ENCODE results near the gene EPHA3.

EPHA3 gene

DNA sequence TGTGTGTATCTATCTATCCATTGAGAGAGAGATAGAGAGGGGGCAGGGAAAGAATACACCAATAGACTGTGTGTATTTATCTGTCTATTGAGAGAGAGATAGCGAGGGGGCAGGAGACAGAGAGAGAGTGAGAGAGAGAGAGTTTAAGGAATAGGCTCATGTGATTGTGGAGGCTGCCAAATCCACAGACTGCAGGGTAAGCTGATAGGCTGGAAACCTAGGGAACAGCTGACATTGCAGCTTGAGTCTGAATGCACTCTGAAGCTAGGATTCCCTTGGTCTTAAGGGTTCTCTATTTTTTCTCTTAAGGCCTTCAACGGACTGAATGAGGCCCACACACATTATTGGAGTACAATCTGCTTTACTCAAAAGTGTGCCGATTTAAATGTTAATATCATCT lies 255.8 kb downstream of the EPHA3 start:
- no peak overlapping the region for H3K4me3 ChIP-seq (ENCODE audit: low read length)
- TF ChIP-seq ZNF274 (IDR thresholded peaks at IDR 0.05; ENCODE audit: low read depth, low read length): no peak

DNA sequence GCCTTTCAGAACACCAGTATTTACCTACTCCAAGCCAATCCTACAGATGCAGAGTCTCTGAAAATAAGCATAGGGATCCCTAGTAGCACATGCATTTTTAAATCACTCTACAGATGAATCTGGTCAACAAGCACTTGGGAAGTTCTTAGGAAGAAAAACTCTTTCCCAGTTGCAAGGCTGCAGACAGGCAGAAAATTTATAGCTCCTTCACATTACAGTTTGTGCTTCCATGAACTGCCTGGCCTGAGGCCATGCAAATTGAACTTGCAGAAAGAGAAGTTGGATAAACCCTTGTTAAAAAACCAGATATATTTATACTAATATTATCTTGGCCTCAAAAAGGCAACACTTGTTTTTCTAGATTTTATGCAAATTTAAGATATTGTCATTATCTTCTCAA lies 256.9 kb downstream of the EPHA3 start:
- TF ChIP-seq ZNF274 (IDR thresholded peaks at IDR 0.05; ENCODE audit: low read depth, low read length): no peak
- H3K4me3 ChIP-seq (ENCODE audit: low read length): no peak overlapping the region

DNA sequence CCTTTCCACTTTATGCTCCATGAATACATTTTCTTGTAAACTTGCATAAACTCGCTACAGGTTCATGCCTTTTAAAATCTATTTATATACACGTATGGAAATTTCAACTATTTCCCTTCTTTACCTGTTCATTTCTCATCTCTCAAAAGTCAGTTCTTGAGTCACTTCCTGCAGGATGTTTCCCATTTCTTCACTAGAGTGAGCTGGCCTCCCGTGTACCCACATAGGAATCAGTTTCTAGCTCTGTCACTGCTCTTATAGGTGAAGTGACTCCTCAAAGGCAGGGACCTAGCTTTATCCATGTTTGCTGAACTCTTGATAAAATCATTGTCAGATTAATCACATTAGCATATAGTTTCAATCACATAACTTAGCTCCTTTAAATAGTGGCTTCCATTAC lies 259.7 kb downstream of the EPHA3 start:
- no peak overlapping the region for H3K4me3 ChIP-seq (ENCODE audit: low read length)
- no peak for TF ChIP-seq ZNF274 (IDR thresholded peaks at IDR 0.05; ENCODE audit: low read depth, low read length)

DNA sequence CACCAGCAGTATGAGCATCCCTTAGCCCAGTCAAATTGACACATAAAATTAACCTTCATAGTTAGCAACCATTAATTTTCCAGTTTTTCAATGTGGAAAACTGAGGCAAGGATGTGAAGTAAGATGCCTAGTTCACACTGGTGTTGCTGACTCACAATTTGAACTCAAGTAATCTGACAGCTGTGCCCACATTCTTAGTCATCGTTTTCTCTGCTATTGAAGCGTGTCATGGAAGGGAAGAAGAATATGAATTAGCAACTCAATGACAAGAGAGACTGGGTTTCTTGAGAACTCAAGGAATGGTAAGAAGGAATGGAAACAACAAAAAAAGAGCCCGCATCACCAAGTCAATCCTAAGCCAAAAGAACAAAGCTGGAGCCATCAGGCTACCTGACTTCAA lies 261.4 kb downstream of the EPHA3 start:
- H3K4me3 ChIP-seq (ENCODE audit: low read length): no peak overlapping the region
- no peak for TF ChIP-seq ZNF274 (IDR thresholded peaks at IDR 0.05; ENCODE audit: low read depth, low read length)

DNA sequence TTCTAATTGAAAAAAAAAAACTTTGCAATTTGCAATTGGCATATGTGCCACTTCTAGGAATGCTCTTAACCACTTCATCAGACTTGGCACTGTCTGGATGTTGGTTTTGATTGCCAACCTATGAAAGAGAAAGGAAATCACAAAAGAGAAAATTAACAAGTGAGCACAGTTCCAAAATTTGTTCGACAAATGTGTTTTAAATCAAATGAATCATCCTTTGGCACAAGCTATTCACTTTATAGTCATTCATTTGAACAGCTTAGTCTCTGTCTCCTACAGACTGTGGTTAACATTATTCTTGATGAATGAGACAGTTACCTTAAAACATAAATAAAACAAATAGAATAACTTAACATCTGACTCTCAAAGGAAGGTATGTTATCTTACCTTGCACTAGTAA lies 265.0 kb downstream of the EPHA3 start:
- no peak overlapping the region for H3K4me3 ChIP-seq (ENCODE audit: low read length)
- no peak for TF ChIP-seq ZNF274 (IDR thresholded peaks at IDR 0.05; ENCODE audit: low read depth, low read length)

DNA sequence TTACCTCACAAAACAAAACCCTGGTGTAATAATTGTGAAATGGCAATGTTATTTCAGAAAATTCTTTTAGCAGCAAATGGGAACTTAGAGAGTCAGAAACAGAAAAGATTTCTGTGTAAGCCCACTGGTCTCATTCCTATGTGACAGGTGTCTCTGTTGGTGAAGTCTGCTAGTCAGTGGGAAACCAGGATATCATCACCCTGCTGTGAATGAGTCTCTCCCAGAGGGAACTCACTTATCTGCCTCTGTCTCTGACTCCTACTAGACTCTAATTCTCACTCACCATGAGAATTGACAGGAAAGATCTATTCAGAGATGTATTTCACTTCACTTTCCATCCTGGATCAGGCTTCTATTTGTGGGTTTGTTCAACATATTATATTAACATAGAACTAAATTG lies 266.0 kb downstream of the EPHA3 start:
- H3K4me3 ChIP-seq (ENCODE audit: low read length): no peak overlapping the region
- TF ChIP-seq ZNF274 (IDR thresholded peaks at IDR 0.05; ENCODE audit: low read depth, low read length): no peak

DNA sequence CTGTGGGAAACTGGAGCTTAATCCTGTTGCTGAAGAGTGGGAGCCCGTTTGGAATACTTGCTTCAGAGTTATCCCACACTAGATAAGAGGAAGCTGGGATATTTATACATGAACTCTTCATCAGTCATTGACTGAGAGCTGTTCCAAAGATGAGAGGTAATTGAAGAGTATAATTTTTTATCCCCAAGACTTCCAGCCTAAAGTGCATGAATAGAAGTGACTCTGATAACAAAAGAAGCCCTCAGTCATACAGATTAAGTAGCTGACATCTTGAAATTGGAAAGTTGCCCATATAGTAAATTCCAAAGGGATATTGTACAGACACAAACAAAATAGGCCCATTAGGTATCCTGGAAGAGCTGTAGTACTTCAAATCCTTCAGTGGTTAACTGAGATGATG lies 268.0 kb downstream of the EPHA3 start:
- TF ChIP-seq ZNF274 (IDR thresholded peaks at IDR 0.05; ENCODE audit: low read depth, low read length): no peak
- no peak overlapping the region for H3K4me3 ChIP-seq (ENCODE audit: low read length)

DNA sequence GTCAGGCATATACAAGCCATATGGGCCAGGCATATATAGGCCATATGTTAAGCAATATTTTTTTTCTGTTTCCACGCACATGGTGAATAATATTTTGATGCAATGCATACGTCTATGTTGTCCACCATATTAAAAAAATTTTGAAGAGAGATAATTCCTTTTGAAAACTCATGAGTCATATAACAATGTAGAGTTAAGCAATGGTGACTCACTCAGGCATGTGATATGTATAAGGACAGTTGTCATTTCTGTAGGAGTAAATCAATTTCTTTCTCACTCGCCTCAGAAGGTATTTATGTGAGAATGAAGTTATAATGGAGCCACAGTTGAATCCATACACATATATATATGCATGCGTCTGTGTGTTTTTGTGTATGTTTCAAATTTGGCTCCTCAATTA lies 272.6 kb downstream of the EPHA3 start:
- TF ChIP-seq ZNF274 (IDR thresholded peaks at IDR 0.05; ENCODE audit: low read depth, low read length): no peak
- no peak overlapping the region for H3K4me3 ChIP-seq (ENCODE audit: low read length)

DNA sequence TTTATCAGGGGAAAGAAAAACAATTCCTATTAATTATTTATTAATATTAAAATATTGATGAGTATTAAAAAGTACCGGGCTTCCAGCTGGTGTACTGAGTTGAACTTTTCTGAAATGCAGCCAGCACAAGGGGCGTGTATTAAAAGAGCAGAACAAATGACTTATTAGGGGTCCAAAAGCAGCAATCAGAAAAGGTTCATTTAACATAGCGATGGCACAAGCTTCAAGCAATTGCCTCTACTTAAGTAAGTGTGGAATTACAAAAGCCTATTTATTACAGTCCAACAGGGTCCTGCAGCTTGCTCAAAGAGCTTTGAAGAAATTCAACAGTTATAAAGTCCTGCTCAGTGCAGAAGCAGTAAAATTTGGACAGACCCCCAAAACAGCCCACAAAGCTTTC lies 285.6 kb downstream of the EPHA3 start:
- H3K4me3 ChIP-seq (ENCODE audit: low read length): no peak overlapping the region
- no peak for TF ChIP-seq ZNF274 (IDR thresholded peaks at IDR 0.05; ENCODE audit: low read depth, low read length)

DNA sequence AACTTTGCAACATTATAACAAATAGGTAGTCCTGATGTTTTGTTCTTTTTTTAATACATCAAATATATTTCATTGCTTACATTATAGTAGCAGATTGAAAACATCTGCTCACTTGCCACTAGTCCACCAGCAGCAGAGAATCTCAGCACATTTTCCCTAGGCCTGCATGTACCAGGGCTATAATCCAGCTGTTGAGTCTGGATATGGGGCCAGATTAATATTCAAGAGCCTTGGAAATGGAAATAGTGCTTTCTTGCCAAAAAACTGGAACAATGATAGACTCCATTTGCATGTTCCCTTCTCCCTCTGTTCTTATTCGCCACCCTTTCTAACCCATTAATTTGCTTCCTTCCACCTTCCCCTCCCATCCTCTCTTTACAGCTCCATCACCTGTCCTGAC lies 288.0 kb downstream of the EPHA3 start:
- TF ChIP-seq ZNF274 (IDR thresholded peaks at IDR 0.05; ENCODE audit: low read depth, low read length): no peak
- H3K4me3 ChIP-seq (ENCODE audit: low read length): no peak overlapping the region

DNA sequence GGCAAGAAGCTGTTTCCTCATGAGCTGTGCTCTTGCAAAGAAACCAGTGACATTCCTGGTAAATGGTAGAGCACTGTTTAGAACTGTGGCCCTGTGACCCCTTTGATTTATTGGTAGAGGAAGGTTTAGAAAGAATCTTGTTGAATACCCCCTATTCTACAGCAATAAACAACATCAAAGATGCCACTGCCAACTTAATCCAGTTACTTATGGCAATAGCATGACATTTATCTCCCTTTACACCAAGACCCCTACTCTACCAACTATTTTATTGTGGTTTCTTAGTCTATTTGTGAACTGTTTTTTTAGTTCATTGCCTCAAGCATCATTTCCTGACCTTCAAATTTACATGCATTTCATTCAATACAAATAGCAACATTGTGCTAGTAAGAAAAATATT lies 288.6 kb downstream of the EPHA3 start:
- TF ChIP-seq ZNF274 (IDR thresholded peaks at IDR 0.05; ENCODE audit: low read depth, low read length): no peak
- H3K4me3 ChIP-seq (ENCODE audit: low read length): no peak overlapping the region

DNA sequence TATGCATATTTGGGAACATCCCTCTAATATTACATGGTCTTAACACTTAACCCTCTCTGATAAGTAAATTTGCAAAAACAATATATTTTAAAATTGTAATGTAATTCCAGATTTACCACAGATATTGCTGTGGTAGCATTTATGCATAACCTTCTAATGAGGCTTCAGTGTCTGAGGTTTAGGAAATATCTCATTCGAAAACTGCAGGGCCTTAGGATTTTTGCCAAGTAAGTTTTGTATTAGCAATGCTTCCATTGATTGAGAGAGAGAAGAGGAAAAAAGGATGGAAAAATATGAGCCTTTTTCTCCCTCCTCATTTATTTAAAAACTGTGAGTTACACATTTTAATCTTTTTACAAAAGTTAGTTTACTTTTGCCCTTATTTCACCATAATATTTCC lies 294.6 kb downstream of the EPHA3 start:
- no peak overlapping the region for H3K4me3 ChIP-seq (ENCODE audit: low read length)
- TF ChIP-seq ZNF274 (IDR thresholded peaks at IDR 0.05; ENCODE audit: low read depth, low read length): no peak

DNA sequence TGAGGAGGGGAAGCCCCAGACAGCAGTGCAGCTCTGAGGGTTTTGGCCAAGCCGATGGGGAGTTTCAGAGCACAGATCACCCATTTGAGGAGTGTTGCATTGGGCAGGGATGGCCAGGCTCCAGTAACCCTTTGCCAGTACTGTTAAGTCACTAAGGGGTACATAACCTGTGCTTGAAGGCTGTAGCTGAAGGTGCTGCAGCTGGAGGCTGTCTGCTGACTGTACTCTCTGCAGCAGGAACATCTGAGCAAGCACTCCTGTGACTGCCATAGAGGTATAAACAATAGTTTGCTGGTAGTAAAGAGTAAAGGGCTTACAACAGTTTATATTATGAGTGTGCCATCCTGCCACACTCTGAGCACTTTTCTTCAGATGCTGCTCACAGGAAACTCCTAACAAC lies 297.8 kb downstream of the EPHA3 start:
- TF ChIP-seq ZNF274 (IDR thresholded peaks at IDR 0.05; ENCODE audit: low read depth, low read length): no peak
- no peak overlapping the region for H3K4me3 ChIP-seq (ENCODE audit: low read length)

DNA sequence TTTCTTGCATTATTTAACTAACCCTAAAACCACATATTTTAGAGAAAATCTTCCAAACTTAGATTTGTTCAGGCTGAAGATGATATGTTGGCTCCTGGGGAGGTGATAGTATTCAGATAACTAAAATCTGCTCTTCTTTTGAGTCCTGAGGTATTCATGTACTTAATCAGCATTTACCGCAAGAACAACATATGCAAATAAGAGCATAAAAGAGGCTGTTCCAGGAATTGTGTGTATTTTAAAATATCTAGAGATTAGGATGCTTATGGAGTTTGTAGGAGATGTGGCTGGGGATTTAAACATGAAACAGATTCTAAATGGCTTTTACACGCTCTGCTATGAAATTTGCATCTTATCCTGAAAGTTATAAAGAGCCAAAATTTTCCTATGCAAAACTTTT lies 298.2 kb downstream of the EPHA3 start:
- no peak for TF ChIP-seq ZNF274 (IDR thresholded peaks at IDR 0.05; ENCODE audit: low read depth, low read length)
- H3K4me3 ChIP-seq (ENCODE audit: low read length): no peak overlapping the region

DNA sequence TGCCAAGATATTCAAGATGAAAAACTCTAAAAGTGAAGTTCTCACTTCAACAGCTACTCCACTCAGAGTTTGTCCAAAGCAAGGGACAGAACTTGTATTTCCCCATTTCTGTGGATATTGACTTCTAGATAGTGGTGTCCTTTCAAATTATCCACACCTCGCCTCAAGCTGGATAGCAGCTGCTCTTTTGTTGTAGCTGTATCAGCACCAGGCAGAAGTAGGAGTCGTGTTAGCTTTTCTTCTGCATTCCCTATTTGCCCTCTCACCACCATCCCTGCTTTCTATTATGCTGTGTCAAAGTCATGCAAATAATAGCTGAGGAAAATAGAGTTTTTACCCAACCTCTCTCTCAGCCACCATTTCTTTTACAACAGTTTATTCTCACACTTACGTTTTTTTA lies 303.8 kb downstream of the EPHA3 start:
- TF ChIP-seq ZNF274 (IDR thresholded peaks at IDR 0.05; ENCODE audit: low read depth, low read length): no peak
- H3K4me3 ChIP-seq (ENCODE audit: low read length): no peak overlapping the region

DNA sequence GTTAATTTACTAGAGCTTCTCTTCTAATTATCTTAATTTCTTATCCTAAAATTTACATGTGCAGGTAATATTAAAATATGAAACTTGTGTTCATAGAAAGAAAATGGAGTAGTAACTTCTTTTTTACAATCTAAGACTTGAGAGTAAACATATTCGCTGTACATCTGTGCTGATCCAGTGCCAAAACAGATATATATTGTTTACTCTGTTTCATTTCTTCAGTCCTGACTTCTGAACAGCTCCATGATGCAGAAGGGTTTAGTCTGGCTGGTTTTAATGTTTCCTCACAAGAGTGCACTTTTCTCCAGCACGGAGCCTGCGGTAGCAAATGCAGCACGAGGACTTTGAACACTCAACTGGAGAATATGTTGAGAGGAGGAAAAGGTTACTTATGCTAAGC lies 306.8 kb downstream of the EPHA3 start:
- TF ChIP-seq ZNF274 (IDR thresholded peaks at IDR 0.05; ENCODE audit: low read depth, low read length): no peak
- no peak overlapping the region for H3K4me3 ChIP-seq (ENCODE audit: low read length)
